Esophagus muscularis mucosa (tissue), 4 donors: Measurements from ENCODE around the gene EIF1. TPM values are rescaled to one million over a fixed set of nuclear protein-coding genes. Genes with fewer than 3 reads are reported as not detected.
A peak's percentile ranks its signal among the peaks of the same experiment; 100 is the strongest.

Source experiments
- DNase-seq: peaks from one replicate; pipeline ENCODE4 v3.0.0-alpha.2; 2017; ENCODE audit errors: extremely low spot score
- H3K27ac ChIP-seq, 4 donors: fragments of 200-600 bp; sonication (generic); replicated peaks in 1 of 4; 1 replicate in 3 of 4; 2 replicates in 1 of 4; pipeline ENCODE4 v1.5.1; 2016 to 2019; ENCODE audit warnings: mild to moderate bottlenecking in 1 of 4
- H3K27me3 ChIP-seq, 4 donors: fragments of 200-600 bp; sonication (generic); one replicate each; pipeline versions ENCODE4 v1.5.1 to v1.6.0; 2016 to 2019
- H3K36me3 ChIP-seq, 4 donors: fragments of 200-600 bp; sonication (generic); one replicate each; pipeline ENCODE4 v1.5.1; 2016 to 2019
- H3K4me1 ChIP-seq, 4 donors: fragments of 200-600 bp; sonication (generic); one replicate each; pipeline ENCODE4 v1.5.1; 2016 to 2019
- H3K4me3 ChIP-seq, 4 donors: fragments of 200-600 bp; sonication (generic); 1 replicate in 2 of 4; 2 replicates in 2 of 4; pipeline ENCODE4 v1.5.1; 2016 to 2019; ENCODE audit warnings: mild to moderate bottlenecking in 4 of 4, moderate library complexity in 1 of 4
- H3K9me3 ChIP-seq, 4 donors: fragments of 200-600 bp; sonication (generic); 1 replicate in 3 of 4; 2 replicates in 1 of 4; pipeline ENCODE4 v1.5.1; 2016 to 2019
- CTCF ChIP-seq, 3 experiments: fragments of 200-600 bp in 2 of 3; fragments of 450-650 bp in 1 of 3; sonication (generic) in 2 of 3; IDR thresholded peaks; one replicate each; pipeline ENCODE4 v1.5.1; 2017 to 2019; ENCODE audit warnings: antibody characterized with exemption in 3 of 3, mild to moderate bottlenecking in 2 of 3, moderate library complexity in 1 of 3
- EP300 ChIP-seq: sonication (generic); formaldehyde crosslinking; IDR thresholded peaks from one replicate; pipeline ENCODE4 v1.6.1; 2017; ENCODE audit warnings: antibody characterized with exemption
- POLR2A ChIP-seq: fragments of 450-650 bp; IDR thresholded peaks from one replicate; pipeline ENCODE4 v1.6.1; 2017; ENCODE audit warnings: antibody characterized with exemption, moderate library complexity, mild to moderate bottlenecking, low read depth
- POLR2AphosphoS5 ChIP-seq, 2 donors: sonication (generic); formaldehyde crosslinking; IDR thresholded peaks; one replicate each; pipeline ENCODE4 v1.6.1; 2017; ENCODE audit warnings: antibody characterized with exemption in 2 of 2
- WGBS: methylation state at CpG from one replicate; pipeline ENCODE4 v1.1.5; 2018; 5-methylcytosine and 5-hydroxymethylcytosine counted together
- intact Hi-C: fragments of 100-400 bp; cut with DNase I; formaldehyde crosslinking; loops from one replicate; pipeline ENCODE4 v1.15.1; 2023
- total RNA-seq, 4 donors: library from RNA; depleted of rRNA; stranded (reverse); fragments of >200 nt; gene quantifications; one replicate each; pipeline versions ENCODE4 v1.1.0 to v1.2.1, GENCODE V29; 2016

EIF1 gene
- total RNA-seq, 4 donors from 2014 or later = 158 to 426 (median 207) TPM

GRCh38 chr17:41653892-41654677, 34.6 kb upstream of the EIF1 start:
- Histone ChIP-seq H3K27ac (peak overlapping the region in 2 of 4 donors; percentile 62 to 73), H3K4me1 (peaks cover 0 to 41% (median 33%) of the 10 kb centered on the region in 4 donors)
- intact Hi-C loops = no loop called here

GRCh38 chr17:41654678-41655607, 33.7 kb upstream of the EIF1 start:
- Histone ChIP-seq H3K4me3 (no peak overlapping the region), H3K9me3 (no peaks in the 10 kb centered on the region), H3K27ac (peak overlapping the region; percentile 60 to 73 (median 65)), H3K27me3 (no peaks in the 10 kb centered on the region), H3K36me3 (no peaks in the 10 kb centered on the region), H3K4me1 (peaks cover 0 to 41% (median 32%) of the 10 kb centered on the region in 4 donors)
- DNase-seq = no peak
- intact Hi-C loops = no loop called here
- WGBS = 85% methylated on average over 17 of the region's 24 CpGs
- no peak for TF ChIP-seq EP300
- TF ChIP-seq POLR2AphosphoS5 (IDR thresholded peaks at IDR 0.05) = no peak
- no peak for TF ChIP-seq POLR2A
- no peak for TF ChIP-seq CTCF (IDR thresholded peaks at IDR 0.05)

More at GRCh38 chr17:41653892-41654677, 34.6 kb upstream of the EIF1 start:
- H3K9me3 ChIP-seq = no peaks in the 10 kb centered on the region
- no peak overlapping the region for H3K4me3 ChIP-seq
- H3K36me3 ChIP-seq = no peaks in the 10 kb centered on the region
- TF ChIP-seq POLR2A (no peak), POLR2AphosphoS5 (IDR thresholded peaks at IDR 0.05) (no peak), CTCF (IDR thresholded peaks at IDR 0.05) (no peak), EP300 (no peak)
- DNase-seq = no peak
- no peaks in the 10 kb centered on the region for H3K27me3 ChIP-seq
- WGBS = 75% methylated on average over 2 of the region's 14 CpGs

GRCh38 chr17:41655611-41656111, 33.0 kb upstream of the EIF1 start:
- peak overlapping the region; percentile 60 to 73 (median 65) for H3K27ac ChIP-seq

More at GRCh38 chr17:41655611-41656111, 33.0 kb upstream of the EIF1 start:
- H3K36me3 ChIP-seq = no peaks in the 10 kb centered on the region
- H3K9me3 ChIP-seq = no peaks in the 10 kb centered on the region
- no peak for DNase-seq
- no peak overlapping the region for H3K4me3 ChIP-seq
- no peak for TF ChIP-seq POLR2A
- no peak for TF ChIP-seq CTCF (IDR thresholded peaks at IDR 0.05)
- no peak for TF ChIP-seq POLR2AphosphoS5 (IDR thresholded peaks at IDR 0.05)
- no peak for TF ChIP-seq EP300
- no peaks in the 10 kb centered on the region for H3K27me3 ChIP-seq
- WGBS = 56% methylated on average over 12 of the region's 18 CpGs
- peaks cover 0 to 41% (median 32%) of the 10 kb centered on the region in 4 donors for H3K4me1 ChIP-seq
- intact Hi-C loops = no loop called here
